ENCODE results near the gene PPP1R15B.

DNA sequence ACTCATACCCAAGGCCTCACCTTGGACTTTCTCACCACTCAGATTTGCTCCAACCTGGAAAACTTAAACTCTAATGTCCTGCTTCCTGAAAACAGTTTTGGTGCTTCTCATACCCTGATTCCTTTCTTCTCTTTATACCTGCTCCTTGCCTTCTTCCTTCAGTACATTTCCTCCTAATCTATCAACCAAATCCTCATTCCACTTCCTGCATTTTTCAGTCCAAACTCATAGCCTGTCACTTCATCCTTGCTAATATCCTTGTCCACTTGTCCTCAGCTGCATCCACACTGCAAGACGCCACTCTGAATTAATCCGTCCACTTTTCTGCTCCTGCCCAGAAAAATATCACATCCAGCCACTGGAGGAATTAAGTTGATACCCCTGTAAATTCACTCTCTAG, 25.9 kb downstream of the PPP1R15B start:
- TF ChIP-seq, protein P1, sequence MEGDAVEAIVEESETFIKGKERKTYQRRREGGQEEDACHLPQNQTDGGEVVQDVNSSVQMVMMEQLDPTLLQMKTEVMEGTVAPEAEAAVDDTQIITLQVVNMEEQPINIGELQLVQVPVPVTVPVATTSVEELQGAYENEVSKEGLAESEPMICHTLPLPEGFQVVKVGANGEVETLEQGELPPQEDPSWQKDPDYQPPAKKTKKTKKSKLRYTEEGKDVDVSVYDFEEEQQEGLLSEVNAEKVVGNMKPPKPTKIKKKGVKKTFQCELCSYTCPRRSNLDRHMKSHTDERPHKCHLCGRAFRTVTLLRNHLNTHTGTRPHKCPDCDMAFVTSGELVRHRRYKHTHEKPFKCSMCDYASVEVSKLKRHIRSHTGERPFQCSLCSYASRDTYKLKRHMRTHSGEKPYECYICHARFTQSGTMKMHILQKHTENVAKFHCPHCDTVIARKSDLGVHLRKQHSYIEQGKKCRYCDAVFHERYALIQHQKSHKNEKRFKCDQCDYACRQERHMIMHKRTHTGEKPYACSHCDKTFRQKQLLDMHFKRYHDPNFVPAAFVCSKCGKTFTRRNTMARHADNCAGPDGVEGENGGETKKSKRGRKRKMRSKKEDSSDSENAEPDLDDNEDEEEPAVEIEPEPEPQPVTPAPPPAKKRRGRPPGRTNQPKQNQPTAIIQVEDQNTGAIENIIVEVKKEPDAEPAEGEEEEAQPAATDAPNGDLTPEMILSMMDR (IDR thresholded peaks at IDR 0.05; ENCODE audit: insufficient read depth, low read length, poor library complexity, severe bottlenecking): no peak
- TF ChIP-seq EZH2phosphoT487 (conservative IDR thresholded peaks at IDR 0.05; ENCODE audit: low read length): no peak

Measured in SU-DHL-6 (cell line).